OCI-LY3 (cell line): Measurements from ENCODE around the gene DOC2A.

Source experiments
- EZH2phosphoT487 ChIP-seq: fragments of 200-600 bp; shearing (Covaris generic); IDR thresholded peaks from 2 replicates; pipeline ENCODE4 v1.6.1; 2018; ENCODE audit warnings: antibody characterized with exemption, mixed run types, low read depth
- TF ChIP-seq, protein P1 (sequence below): fragments of 200-600, 300-600 bp; sonication (generic); IDR thresholded peaks from 2 replicates; pipeline ENCODE4 v1.5.1; 2014; ENCODE audit warnings: antibody characterized with exemption, low read length, low read depth

DNA sequence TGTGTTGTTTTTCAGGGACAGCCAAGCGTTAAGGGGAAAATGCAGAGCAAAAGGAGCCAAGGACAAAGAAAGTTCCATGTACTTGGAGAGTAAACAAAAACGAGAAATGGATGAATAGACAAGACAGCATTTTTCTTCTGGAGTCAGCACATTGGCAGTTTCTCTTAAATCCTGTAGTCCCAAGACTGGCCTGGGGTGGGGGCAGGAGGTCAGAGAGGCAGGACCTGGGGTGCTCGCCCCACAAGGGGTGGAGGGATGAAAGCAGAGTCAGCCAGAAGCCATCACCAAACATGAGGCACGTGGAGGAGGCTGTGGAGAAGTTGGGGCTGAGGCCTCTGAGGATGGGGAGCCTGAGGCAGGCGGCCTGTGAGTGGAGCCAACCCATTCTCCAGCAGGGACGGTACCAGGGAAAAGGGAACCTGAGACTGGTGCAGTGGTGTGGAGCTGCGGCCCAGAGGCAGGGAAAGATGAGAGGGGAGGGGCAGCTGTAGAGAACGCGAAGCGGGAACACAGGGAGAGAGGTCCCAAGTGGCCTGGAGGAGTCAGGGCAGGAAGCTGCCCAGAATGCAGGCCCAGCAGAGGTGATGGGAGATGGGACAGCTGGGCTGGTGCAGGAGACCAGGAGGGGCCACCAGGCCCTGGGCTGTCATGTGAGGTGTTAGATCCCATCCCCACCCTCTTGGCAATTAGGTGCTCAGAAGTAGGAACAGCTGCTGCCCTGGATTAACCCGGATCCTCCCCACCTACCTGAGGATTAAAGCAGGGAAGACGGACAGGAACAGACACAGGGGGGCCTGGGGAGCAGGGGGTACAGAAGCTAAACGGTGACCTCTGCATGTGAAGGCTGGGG, 17.0 kb upstream of the DOC2A start:
- TF ChIP-seq, protein P1, sequence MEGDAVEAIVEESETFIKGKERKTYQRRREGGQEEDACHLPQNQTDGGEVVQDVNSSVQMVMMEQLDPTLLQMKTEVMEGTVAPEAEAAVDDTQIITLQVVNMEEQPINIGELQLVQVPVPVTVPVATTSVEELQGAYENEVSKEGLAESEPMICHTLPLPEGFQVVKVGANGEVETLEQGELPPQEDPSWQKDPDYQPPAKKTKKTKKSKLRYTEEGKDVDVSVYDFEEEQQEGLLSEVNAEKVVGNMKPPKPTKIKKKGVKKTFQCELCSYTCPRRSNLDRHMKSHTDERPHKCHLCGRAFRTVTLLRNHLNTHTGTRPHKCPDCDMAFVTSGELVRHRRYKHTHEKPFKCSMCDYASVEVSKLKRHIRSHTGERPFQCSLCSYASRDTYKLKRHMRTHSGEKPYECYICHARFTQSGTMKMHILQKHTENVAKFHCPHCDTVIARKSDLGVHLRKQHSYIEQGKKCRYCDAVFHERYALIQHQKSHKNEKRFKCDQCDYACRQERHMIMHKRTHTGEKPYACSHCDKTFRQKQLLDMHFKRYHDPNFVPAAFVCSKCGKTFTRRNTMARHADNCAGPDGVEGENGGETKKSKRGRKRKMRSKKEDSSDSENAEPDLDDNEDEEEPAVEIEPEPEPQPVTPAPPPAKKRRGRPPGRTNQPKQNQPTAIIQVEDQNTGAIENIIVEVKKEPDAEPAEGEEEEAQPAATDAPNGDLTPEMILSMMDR, result no peak
- no peak for TF ChIP-seq EZH2phosphoT487
